MM.1S (cell line): Measurements from ENCODE around the gene ALKBH5.
A peak's percentile ranks its signal among the peaks of the same experiment; 100 is the strongest.

Source experiments
- DNase-seq: peaks from one replicate; pipeline ENCODE4 v3.0.0-alpha.2; 2015
- H2AFZ ChIP-seq: fragments of 300-600 bp; sonication (generic); 2 replicates; pipeline ENCODE4 v1.6.0; 2016; ENCODE audit warnings: antibody characterized with exemption, low read length
- H3F3A ChIP-seq: fragments of 300-600 bp; sonication (generic); 2 replicates; pipeline ENCODE4 v1.6.1; 2016; ENCODE audit warnings: mild to moderate bottlenecking, antibody characterized with exemption, low read length, moderate library complexity, mixed read lengths; ENCODE audit not compliant: insufficient read depth
- H3K27ac ChIP-seq: fragments of 300-600 bp; sonication (generic); 2 replicates; pipeline ENCODE4 v1.5.1; 2016; ENCODE audit warnings: mild to moderate bottlenecking, low read length
- H3K27me3 ChIP-seq: fragments of 300-600 bp; sonication (generic); replicated peaks from 2 replicates; pipeline ENCODE4 v1.6.0; 2016; ENCODE audit warnings: low read length; ENCODE audit not compliant: insufficient read depth
- H3K36me3 ChIP-seq: fragments of 300-600 bp; sonication (generic); replicated peaks from 2 replicates; pipeline ENCODE4 v1.6.1; 2016; ENCODE audit warnings: mild to moderate bottlenecking, low read length, mixed read lengths; ENCODE audit not compliant: insufficient read depth
- H3K4me1 ChIP-seq: fragments of 300-600 bp; sonication (generic); 2 replicates; pipeline ENCODE4 v1.6.1; 2016; ENCODE audit warnings: low read length, mixed read lengths
- H3K4me2 ChIP-seq: fragments of 300-600 bp; sonication (generic); 2 replicates; pipeline ENCODE4 v1.6.0; 2016; ENCODE audit warnings: low read depth, low read length
- H3K4me3 ChIP-seq: fragments of 300-600 bp; sonication (generic); 2 replicates; pipeline ENCODE4 v1.5.1; 2016; ENCODE audit warnings: low read length, mixed read lengths
- H3K79me2 ChIP-seq: fragments of 300-600 bp; sonication (generic); 2 replicates; pipeline ENCODE4 v1.6.1; 2016; ENCODE audit warnings: mixed run types, low read length, mixed read lengths
- H3K9ac ChIP-seq: fragments of 300-600 bp; sonication (generic); 2 replicates; pipeline ENCODE4 v1.6.1; 2016; ENCODE audit warnings: low read length, mixed read lengths
- H3K9me2 ChIP-seq: fragments of 300-600 bp; sonication (generic); replicated peaks from 2 replicates; pipeline ENCODE4 v1.6.1; 2016; ENCODE audit warnings: mild to moderate bottlenecking, low read length, mixed read lengths; ENCODE audit not compliant: insufficient read depth
- H3K9me3 ChIP-seq: fragments of 300-600 bp; sonication (generic); replicated peaks from 2 replicates; pipeline ENCODE4 v1.6.1; 2016; ENCODE audit warnings: mild to moderate bottlenecking, low read length, mixed read lengths; ENCODE audit not compliant: insufficient read depth
- H4K20me1 ChIP-seq: fragments of 300-600 bp; sonication (generic); 2 replicates; pipeline ENCODE4 v1.6.1; 2016; ENCODE audit warnings: mild to moderate bottlenecking, low read length, moderate library complexity, mixed read lengths; ENCODE audit not compliant: insufficient read depth
- CTCF ChIP-seq: fragments of 300-600 bp; sonication (generic); IDR thresholded peaks from 2 replicates; pipeline ENCODE4 v1.5.1; 2016; ENCODE audit warnings: antibody characterized with exemption, low read length, mixed read lengths
- EZH2 ChIP-seq: fragments of 300-600 bp; sonication (generic); optimal IDR thresholded peaks from 2 replicates; pipeline ENCODE3; 2017; ENCODE audit warnings: low read depth, mild to moderate bottlenecking, antibody characterized with exemption, low read length, mixed read lengths
- EZH2phosphoT487 ChIP-seq: fragments of 300-600 bp; sonication (generic); IDR thresholded peaks from 2 replicates; pipeline ENCODE4 v1.6.1; 2018; ENCODE audit warnings: antibody characterized with exemption, low read length

The ALKBH5 gene

GRCh38 chr17:18179804-18180203 lies 3.8 kb upstream of the ALKBH5 start:
- no peaks in the 10 kb centered on the region for H3K9me3 ChIP-seq
- no peaks in the 10 kb centered on the region for H3K36me3 ChIP-seq
- H3K4me1 ChIP-seq: peaks cover 6% of the 10 kb centered on the region; the same call in 1 of the 2 replicates
- peaks cover 12% of the 10 kb centered on the region for H3F3A ChIP-seq
- H3K27me3 ChIP-seq: no peaks in the 10 kb centered on the region
- H3K79me2 ChIP-seq: peaks cover 11% of the 10 kb centered on the region
- H3K9me2 ChIP-seq: no peaks in the 10 kb centered on the region
- no peak overlapping the region for H3K9ac ChIP-seq
- no peak for DNase-seq
- H3K4me3 ChIP-seq: no peak overlapping the region
- H3K4me2 ChIP-seq: no peak overlapping the region
- H3K27ac ChIP-seq: no peak overlapping the region
- H4K20me1 ChIP-seq: no peaks in the 10 kb centered on the region
- no peak for TF ChIP-seq CTCF
- no peak overlapping the region for H2AFZ ChIP-seq

- no peaks in the 10 kb centered on the region for H3K36me3 ChIP-seq
- no peak overlapping the region for H3K9ac ChIP-seq
- H3K79me2 ChIP-seq: peaks cover 26% of the 10 kb centered on the region
- no peaks in the 10 kb centered on the region for H3K9me2 ChIP-seq
- H3F3A ChIP-seq: peaks cover 12% of the 10 kb centered on the region
- H3K4me2 ChIP-seq: no peak overlapping the region
- H3K27me3 ChIP-seq: no peaks in the 10 kb centered on the region
- DNase-seq: no peak
- peaks cover 16% of the 10 kb centered on the region; the same call in 1 of the 2 replicates for H3K4me1 ChIP-seq
- TF ChIP-seq EZH2: no peak
- TF ChIP-seq EZH2phosphoT487: no peak
- TF ChIP-seq CTCF: no peak
- H4K20me1 ChIP-seq: peaks cover 13% of the 10 kb centered on the region
- no peak overlapping the region for H3K4me3 ChIP-seq
- no peak overlapping the region for H2AFZ ChIP-seq
- no peak overlapping the region for H3K27ac ChIP-seq
- H3K9me3 ChIP-seq: no peaks in the 10 kb centered on the region
Observed at GRCh38 chr17:18181358-18181757, 2.3 kb upstream of the ALKBH5 start.

- Histone ChIP-seq H3K4me3 (peak overlapping the region; percentile 92), H3K4me2 (peak overlapping the region; percentile 64), H3K27ac (peak overlapping the region; percentile 95), H2AFZ (peak overlapping the region; percentile 70), H4K20me1 (peaks cover 22% of the 10 kb centered on the region), H3F3A (peaks cover 12% of the 10 kb centered on the region), H3K9me2 (no peaks in the 10 kb centered on the region), H3K4me1 (peaks cover 25% of the 10 kb centered on the region; the same call in 1 of the 2 replicates), H3K27me3 (no peaks in the 10 kb centered on the region), H3K36me3 (no peaks in the 10 kb centered on the region), H3K79me2 (peaks cover 36% of the 10 kb centered on the region), H3K9ac (peak overlapping the region; percentile 89), H3K9me3 (no peaks in the 10 kb centered on the region)
- DNase-seq: no peak
- TF ChIP-seq CTCF (no peak), EZH2phosphoT487 (no peak), EZH2 (no peak)
Observed at GRCh38 chr17:18182110-18182977, 1.3 kb upstream of the ALKBH5 start.
